Naive B cell (primary cell): Measurements from ENCODE around the gene MBP. TPM values are rescaled to one million over a fixed set of nuclear protein-coding genes. Genes with fewer than 3 reads are reported as not detected.

ENCODE experiments used
- ATAC-seq, 2 donors: fragments of 150-1000 bp; cut with Tn5 transposase; 2 replicates each; pipeline ENCODE4 v1.10.0; 2021; ENCODE audit warnings: low read depth in 2 of 2, mild to moderate bottlenecking in 2 of 2, moderate library complexity in 2 of 2
- DNase-seq: peaks from one replicate; pipeline ENCODE4 v3.0.0; 2022
- H3K27ac Mint-ChIP-seq, 6 donors: one replicate each; pipeline ENCODE4 v1.8.0; 2020 to 2022; ENCODE audit warnings: mild to moderate bottlenecking in 6 of 6, mixed read lengths in 6 of 6, moderate library complexity in 5 of 6, inconsistent platforms in 2 of 6
- H3K27me3 Mint-ChIP-seq, 3 donors: one replicate each; pipeline ENCODE4 v1.8.0; 2021 to 2022; ENCODE audit warnings: mixed read lengths in 3 of 3, mild to moderate bottlenecking in 1 of 3
- H3K36me3 Mint-ChIP-seq, 2 donors: one replicate each; pipeline ENCODE4 v1.8.0; 2020 to 2022; ENCODE audit warnings: mixed read lengths in 2 of 2, inconsistent platforms in 1 of 2, mild to moderate bottlenecking in 1 of 2
- H3K4me1 Mint-ChIP-seq, 3 donors: one replicate each; pipeline ENCODE4 v1.8.0; 2020 to 2022; ENCODE audit warnings: mixed read lengths in 3 of 3, inconsistent platforms in 1 of 3, mild to moderate bottlenecking in 1 of 3, moderate library complexity in 1 of 3
- H3K4me3 Mint-ChIP-seq, 8 donors: one replicate each; pipeline ENCODE4 v1.8.0; 2020 to 2022; ENCODE audit warnings: mild to moderate bottlenecking in 8 of 8, mixed read lengths in 8 of 8, moderate library complexity in 8 of 8, inconsistent platforms in 2 of 8
- H3K9me3 Mint-ChIP-seq, 7 donors: one replicate each; pipeline ENCODE4 v1.8.0; 2020 to 2022; ENCODE audit warnings: mixed read lengths in 7 of 7, mild to moderate bottlenecking in 5 of 7, inconsistent platforms in 2 of 7, moderate library complexity in 1 of 7
- polyA plus RNA-seq, 6 donors: library from polyadenylated mRNA; unstranded; fragments of 300-500 nt; fragmentation: Illumina TruSeq; gene quantifications; one replicate each; pipeline ENCODE4 v1.2.3, GENCODE V29; 2021; ENCODE audit warnings: low read depth in 6 of 6

The MBP gene
- polyA plus RNA-seq, 6 donors from 2014 or later: 35.4 to 69.2 (median 66.6) TPM

DNA sequence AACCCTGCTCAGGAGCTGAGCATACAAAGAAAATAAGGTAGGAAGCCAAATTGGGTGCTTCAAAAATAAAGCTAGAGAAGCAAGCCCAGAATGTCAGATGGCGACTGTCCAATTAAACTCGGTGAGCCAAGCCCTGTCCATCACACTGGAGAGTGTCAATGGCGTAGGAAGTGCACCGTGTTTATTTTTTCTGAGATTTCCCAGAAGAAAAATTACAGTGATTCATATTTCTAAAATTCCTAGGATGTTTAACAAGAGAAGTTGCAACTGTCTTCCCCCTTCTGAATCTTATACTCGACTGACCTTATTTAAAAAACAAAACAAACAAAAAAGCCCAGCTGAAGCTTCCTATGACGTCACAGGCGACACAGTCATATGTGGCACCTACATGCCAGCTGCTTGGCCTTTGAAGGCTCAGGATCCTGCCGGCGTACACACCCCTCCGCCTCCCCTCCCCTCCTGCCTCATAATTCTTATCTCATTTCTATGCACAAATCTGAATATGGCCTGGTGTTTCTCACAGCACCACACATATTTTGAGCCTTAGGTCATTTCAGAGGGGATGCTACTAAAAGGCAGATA, 60.8 kb downstream of the MBP start:
- peak overlapping the region in 3 of 6 donors; percentile 8 to 77 (median 70) for H3K27ac Mint-ChIP-seq
- no peaks in the 10 kb centered on the region for H3K9me3 Mint-ChIP-seq
- H3K4me1 Mint-ChIP-seq: peaks cover 43 to 54% (median 48%) of the 10 kb centered on the region in 3 donors
- peaks cover 5 to 7% of the 10 kb centered on the region in 2 donors for H3K36me3 Mint-ChIP-seq
- no peak overlapping the region for H3K4me3 Mint-ChIP-seq
- DNase-seq: no peak
- H3K27me3 Mint-ChIP-seq: no peaks in the 10 kb centered on the region
- no peak for ATAC-seq

DNA sequence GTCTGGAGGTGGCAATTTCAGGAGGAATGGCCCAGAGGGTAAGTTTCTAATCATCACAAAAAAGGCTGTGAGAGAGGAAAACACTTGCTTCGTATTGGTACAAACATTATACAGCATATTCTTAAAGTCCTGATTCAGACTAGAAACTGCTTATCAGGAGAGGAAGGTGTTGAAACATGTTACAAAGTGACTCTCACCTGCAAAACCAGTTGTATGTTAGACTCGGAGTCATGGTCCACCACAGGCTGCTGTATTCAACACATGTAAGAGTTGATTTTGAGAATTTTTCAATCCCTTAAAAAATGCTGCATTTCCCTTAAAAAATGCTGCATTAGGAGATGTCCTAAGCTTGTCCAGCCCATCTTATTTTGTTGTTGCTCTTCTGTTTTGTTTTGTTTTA, 61.5 kb downstream of the MBP start:
- peaks cover 6 to 7% of the 10 kb centered on the region in 2 donors for H3K36me3 Mint-ChIP-seq
- H3K9me3 Mint-ChIP-seq: no peaks in the 10 kb centered on the region
- DNase-seq (no peak), ATAC-seq (no peak)
- H3K27me3 Mint-ChIP-seq: no peaks in the 10 kb centered on the region
- peak overlapping the region in 4 of 6 donors; percentile 30 to 85 (median 60) for H3K27ac Mint-ChIP-seq
- no peak overlapping the region for H3K4me3 Mint-ChIP-seq
- H3K4me1 Mint-ChIP-seq: peaks cover 41 to 56% (median 51%) of the 10 kb centered on the region in 3 donors

DNA sequence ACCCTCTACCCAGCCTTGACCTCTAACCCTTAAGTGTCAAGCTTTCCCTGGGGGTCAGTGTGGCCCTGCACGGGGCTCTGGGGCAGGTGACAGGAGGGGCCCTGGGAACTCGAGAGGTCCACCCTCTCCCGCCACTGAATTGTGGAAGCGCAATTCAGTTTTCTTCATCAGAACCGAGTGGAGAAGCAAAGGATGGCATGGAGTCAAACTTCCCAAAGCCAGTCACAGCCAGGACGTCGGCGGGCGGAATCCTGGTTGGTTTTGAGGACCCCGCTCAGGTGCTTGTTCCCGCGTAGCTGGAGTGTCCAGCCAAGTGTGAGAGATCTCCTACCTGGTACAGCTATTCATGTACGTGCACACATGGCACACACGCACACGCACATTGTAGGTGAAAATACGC, 62.0 kb downstream of the MBP start:
- H3K36me3 Mint-ChIP-seq: peaks cover 7 to 10% of the 10 kb centered on the region in 2 donors
- ATAC-seq (no peak), DNase-seq (no peak)
- H3K9me3 Mint-ChIP-seq: peaks cover 0 to 1% (median 0%) of the 10 kb centered on the region in 7 donors
- H3K4me3 Mint-ChIP-seq: peak overlapping the region in 1 of 8 donors; percentile 47
- H3K27me3 Mint-ChIP-seq: no peaks in the 10 kb centered on the region
- peaks cover 42 to 59% (median 53%) of the 10 kb centered on the region in 3 donors for H3K4me1 Mint-ChIP-seq
- H3K27ac Mint-ChIP-seq: peak overlapping the region in 3 of 6 donors; percentile 38 to 98 (median 85)

DNA sequence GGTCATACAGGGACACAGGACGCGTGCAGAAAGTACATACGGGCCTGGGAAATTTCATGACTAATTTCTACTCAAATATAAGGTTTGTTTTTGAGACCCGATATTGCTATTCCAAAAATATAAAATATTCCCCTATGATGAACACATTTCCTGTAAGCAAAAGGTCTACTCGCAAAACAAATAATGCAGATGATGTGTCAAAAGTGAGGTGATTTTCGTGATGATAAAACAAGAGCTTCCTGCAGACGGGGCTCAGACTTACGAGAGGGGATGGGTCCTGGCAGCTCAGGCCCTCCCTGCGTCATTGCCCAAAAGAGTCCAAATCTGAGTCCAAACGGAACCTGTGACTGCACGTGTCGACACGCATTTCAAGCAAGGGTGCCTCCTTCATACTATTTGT, 62.7 kb downstream of the MBP start:
- DNase-seq (no peak), ATAC-seq (no peak)
- H3K27me3 Mint-ChIP-seq: no peaks in the 10 kb centered on the region
- H3K36me3 Mint-ChIP-seq: peaks cover 7 to 10% of the 10 kb centered on the region in 2 donors
- H3K27ac Mint-ChIP-seq: peak overlapping the region in 5 of 6 donors; percentile 10 to 99 (median 73)
- peaks cover 0 to 4% (median 0%) of the 10 kb centered on the region in 7 donors for H3K9me3 Mint-ChIP-seq
- H3K4me1 Mint-ChIP-seq: peaks cover 45 to 62% (median 54%) of the 10 kb centered on the region in 3 donors
- H3K4me3 Mint-ChIP-seq: peak overlapping the region in 4 of 8 donors; percentile 10 to 70 (median 24)

DNA sequence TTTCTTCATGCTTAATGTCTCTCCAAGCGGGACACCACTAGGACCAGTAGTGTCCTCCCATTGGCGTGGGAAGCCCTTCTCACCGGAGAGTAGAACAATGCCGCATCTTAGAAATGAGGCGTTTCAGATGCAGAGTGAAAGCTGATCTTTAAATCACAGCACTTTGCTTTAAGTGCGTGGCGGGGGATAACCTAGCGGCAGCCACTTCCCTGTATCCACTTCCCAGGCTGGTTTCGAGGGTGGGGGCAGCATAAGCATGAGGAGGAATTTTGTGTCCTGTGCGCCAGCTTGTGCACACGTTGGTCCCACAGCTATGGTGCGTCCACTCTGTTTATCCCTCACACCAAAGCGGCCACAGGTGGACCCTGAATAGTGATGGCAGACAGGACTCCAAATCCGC, 63.1 kb downstream of the MBP start:
- no peaks in the 10 kb centered on the region for H3K27me3 Mint-ChIP-seq
- peaks cover 48 to 64% (median 54%) of the 10 kb centered on the region in 3 donors for H3K4me1 Mint-ChIP-seq
- H3K4me3 Mint-ChIP-seq: peak overlapping the region in 3 of 8 donors; percentile 22 to 70 (median 29)
- H3K27ac Mint-ChIP-seq: peak overlapping the region; percentile 38 to 100 (median 98)
- peaks cover 0 to 4% (median 0%) of the 10 kb centered on the region in 7 donors for H3K9me3 Mint-ChIP-seq
- ATAC-seq (no peak), DNase-seq (no peak)
- peaks cover 5 to 12% of the 10 kb centered on the region in 2 donors for H3K36me3 Mint-ChIP-seq

DNA sequence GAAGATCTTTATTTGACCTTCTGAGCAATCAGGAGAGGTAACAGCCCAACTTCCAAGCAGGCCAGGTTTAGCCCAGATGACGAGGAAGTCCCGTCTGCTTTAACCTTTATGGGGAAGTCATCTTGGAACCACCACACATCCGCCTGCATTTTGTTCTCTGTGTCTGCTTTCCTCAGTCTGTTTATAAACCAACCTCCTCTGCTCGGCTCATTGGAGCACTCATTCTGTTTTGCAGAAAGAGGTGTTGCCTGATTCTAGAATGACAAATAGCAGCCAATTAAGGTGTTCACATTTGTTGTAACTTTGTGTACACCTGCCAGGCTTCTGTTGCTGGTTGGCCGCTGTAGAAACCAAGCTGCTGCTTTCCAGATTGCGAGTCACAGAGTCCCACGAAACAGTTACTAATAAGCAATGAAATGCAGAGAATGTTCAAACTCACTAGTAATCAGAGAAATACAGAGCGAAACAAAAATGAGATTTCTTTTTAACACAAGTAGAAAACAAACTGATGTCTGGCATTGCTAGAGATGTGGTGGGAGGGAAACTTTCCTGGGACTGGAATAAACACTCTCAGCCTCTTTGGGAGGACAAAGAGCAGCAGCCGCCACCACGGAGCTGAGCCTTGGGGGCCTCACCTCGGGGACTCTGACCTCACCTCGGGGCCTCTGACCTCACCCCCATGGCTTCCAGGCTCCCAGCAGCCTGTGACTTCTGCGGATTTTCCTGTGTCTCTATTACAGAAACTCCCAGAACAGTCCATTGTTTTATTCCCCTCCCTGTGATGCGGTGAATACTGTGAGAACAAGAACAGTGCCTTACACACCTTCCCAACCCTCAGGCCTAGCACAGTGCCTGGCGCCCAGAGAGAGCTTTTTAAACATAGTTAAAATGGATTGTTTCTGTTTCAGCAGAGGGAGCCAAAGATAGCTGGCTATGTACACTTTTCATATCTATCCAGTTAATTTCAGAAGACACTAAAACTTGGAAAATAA, 64.0 kb downstream of the MBP start:
- peak overlapping the region; percentile 97 to 100 (median 98) for H3K27ac Mint-ChIP-seq
- no peaks in the 10 kb centered on the region for H3K27me3 Mint-ChIP-seq
- ATAC-seq (peak; percentile 74 to 75), DNase-seq (peak; percentile 74)
- H3K4me3 Mint-ChIP-seq: peak overlapping the region; percentile 62 to 89 (median 76)
- peaks cover 0 to 20% of the 10 kb centered on the region in 2 donors for H3K36me3 Mint-ChIP-seq
- H3K4me1 Mint-ChIP-seq: peaks cover 48 to 69% (median 54%) of the 10 kb centered on the region in 3 donors
- peaks cover 0 to 4% (median 0%) of the 10 kb centered on the region in 7 donors for H3K9me3 Mint-ChIP-seq

DNA sequence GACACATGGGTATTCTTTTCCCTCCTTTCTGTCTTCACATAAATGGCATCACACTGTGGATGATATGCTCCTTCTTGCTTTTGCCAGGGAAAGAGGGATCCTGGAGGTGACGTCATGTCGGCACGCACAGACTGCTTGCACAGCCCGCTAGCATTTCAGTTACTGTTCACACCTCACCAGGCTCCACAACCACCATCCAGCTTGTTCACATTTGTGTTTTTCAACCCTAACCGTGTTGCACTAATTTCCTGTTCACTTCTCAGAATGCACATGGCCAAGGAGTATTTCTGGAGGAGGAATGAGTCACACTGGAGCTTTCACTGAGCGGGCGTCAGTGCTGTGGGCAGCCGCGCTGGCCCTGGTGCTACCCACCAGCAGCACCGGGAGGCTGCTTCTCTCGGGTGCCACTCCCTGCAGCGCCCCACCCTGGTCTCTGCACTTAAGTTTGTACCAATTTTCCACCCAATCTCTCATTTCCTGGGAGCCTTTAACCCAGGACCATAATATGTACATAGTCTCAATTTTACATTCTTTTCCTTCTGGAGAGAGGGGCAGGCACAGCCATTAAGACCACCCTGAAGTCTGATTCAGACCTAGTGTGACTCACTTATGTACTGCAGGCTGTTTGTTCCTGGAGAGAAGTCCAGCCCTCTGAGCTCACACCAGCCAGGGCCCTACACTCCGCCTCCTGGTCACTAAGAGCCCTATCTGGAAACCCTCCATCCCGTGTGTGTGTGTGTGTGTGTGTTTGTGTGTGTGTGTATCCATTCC, 65.1 kb downstream of the MBP start:
- Mint-ChIP-seq H3K27me3 (no peaks in the 10 kb centered on the region), H3K36me3 (peaks cover 0 to 30% of the 10 kb centered on the region in 2 donors), H3K4me3 (peak overlapping the region in 6 of 8 donors; percentile 38 to 89 (median 80)), H3K9me3 (peaks cover 0 to 8% (median 0%) of the 10 kb centered on the region in 7 donors), H3K4me1 (peaks cover 58 to 80% (median 62%) of the 10 kb centered on the region in 3 donors), H3K27ac (peak overlapping the region; percentile 97 to 100 (median 98))
- no peak for DNase-seq
- no peak for ATAC-seq

DNA sequence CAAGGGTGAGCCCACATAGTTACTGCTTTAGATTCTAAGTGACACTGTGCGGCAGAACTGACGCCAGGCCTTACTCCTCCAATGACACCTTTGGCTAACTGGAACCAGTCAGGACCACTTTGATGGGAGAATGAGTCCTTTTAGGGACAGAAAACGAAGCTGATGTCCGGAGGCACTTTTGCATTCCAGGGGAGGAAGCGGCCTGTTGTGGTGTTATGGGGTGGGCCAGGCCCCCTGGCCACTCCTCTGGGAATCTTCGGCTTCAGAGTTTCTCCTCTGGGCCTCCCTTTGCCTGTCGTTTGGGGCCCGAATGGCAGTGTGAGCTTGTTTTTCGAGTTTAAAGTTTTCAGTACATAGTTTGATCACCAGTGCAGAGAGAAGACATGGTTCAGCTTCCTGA, 65.9 kb downstream of the MBP start:
- Mint-ChIP-seq H3K36me3 (peaks cover 0 to 30% of the 10 kb centered on the region in 2 donors), H3K9me3 (peaks cover 0 to 8% (median 0%) of the 10 kb centered on the region in 7 donors), H3K27me3 (no peaks in the 10 kb centered on the region), H3K27ac (peak overlapping the region in 5 of 6 donors; percentile 12 to 100 (median 99)), H3K4me1 (peaks cover 61 to 84% (median 70%) of the 10 kb centered on the region in 3 donors), H3K4me3 (peak overlapping the region in 4 of 8 donors; percentile 82 to 89 (median 84))
- no peak for ATAC-seq
- DNase-seq: no peak

DNA sequence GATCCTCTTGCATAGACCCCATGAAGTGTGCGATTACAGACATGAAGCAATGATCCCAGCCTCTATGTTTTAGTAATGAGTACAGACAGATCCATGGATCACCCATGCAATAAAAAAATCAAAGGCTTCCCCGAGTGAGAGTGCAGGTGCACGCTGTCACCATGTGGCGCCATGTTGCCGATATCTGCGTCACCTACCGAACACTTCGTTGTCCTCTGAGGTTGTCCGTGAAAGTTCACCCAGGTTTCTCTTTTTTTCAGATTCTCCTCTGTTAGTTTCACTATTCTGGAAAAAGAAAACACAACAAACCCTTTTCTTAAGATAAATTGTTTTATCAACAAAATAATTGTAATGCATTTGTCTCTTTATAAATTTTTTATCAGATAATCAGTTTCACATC, 66.5 kb downstream of the MBP start:
- H3K4me1 Mint-ChIP-seq: peaks cover 66 to 90% (median 76%) of the 10 kb centered on the region in 3 donors
- H3K36me3 Mint-ChIP-seq: peaks cover 0 to 30% of the 10 kb centered on the region in 2 donors
- peaks cover 0 to 8% (median 0%) of the 10 kb centered on the region in 7 donors for H3K9me3 Mint-ChIP-seq
- no peak for ATAC-seq
- no peak for DNase-seq
- H3K27me3 Mint-ChIP-seq: no peaks in the 10 kb centered on the region
- peak overlapping the region; percentile 96 to 100 (median 97) for H3K27ac Mint-ChIP-seq
- H3K4me3 Mint-ChIP-seq: peak overlapping the region in 4 of 8 donors; percentile 15 to 83 (median 73)

DNA sequence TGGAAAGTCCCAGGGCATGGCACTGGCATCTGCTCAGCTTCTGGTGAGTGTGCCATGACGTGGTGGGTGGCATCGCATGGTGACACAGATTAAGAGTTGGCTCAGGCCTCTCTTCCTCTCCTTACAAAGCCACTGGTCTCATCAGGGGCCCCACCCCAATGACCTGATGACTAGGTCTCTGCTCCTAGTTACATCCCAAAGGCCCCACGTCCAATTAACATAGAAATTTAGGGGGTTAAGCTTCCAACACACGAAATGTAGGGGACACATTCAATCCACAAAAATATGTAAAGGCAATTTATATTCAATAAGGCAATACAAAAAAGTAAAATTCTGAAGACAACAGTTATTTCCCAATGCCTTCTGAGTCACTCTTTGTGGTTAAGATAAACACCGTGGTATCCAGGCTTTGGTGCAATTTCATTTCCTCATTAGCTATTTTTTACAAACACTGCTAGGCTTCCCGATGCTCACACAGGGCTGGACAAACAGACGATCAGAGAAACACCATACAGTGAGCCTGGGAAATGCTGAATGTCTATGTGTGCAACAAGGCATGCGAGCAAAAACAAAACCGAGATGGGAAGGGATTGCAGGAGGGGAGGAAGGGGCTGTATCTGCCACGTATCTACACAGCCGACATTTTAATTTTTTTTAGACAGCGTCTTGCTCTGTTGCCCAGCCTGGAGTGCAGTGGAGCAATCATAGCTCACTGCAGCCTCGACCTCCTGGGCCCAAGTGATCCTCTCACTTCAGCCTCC, 67.2 kb downstream of the MBP start:
- Mint-ChIP-seq H3K4me3 (peak overlapping the region; percentile 2 to 83 (median 34)), H3K27ac (peak overlapping the region; percentile 96 to 100 (median 97)), H3K9me3 (peaks cover 0 to 8% (median 0%) of the 10 kb centered on the region in 7 donors), H3K36me3 (peaks cover 0 to 30% of the 10 kb centered on the region in 2 donors), H3K4me1 (peaks cover 68 to 95% (median 80%) of the 10 kb centered on the region in 3 donors), H3K27me3 (no peaks in the 10 kb centered on the region)
- ATAC-seq (peak; percentile 43 to 51), DNase-seq (peak; percentile 65)

DNA sequence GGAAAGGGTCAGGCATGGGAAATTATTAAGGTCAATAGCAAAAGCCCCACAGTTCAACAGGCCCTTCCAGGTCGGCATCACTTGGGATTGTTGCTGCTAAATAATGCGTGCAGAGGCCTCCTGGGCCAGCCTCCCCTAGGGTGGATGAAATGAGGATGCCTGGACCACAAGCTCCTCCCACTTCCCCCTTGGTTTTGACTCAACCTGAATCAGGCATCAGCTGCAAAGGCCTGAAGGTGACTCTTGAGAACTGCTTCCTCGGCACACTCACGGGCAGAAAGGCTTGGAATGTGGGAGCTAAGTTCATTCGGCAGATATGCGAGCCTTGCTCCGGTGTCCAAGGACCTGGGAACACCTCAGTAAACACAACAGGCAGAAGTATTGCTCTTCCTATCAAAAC, 69.3 kb downstream of the MBP start:
- Mint-ChIP-seq H3K27ac (peak overlapping the region; percentile 98 to 100 (median 99)), H3K36me3 (peaks cover 0 to 30% of the 10 kb centered on the region in 2 donors), H3K27me3 (no peaks in the 10 kb centered on the region), H3K4me3 (peak overlapping the region in 6 of 8 donors; percentile 1 to 80 (median 76)), H3K9me3 (peaks cover 0 to 8% (median 0%) of the 10 kb centered on the region in 7 donors), H3K4me1 (peaks cover 57 to 94% (median 73%) of the 10 kb centered on the region in 3 donors)
- no peak for DNase-seq
- peak in 1 of 2 donors; percentile 10 for ATAC-seq

DNA sequence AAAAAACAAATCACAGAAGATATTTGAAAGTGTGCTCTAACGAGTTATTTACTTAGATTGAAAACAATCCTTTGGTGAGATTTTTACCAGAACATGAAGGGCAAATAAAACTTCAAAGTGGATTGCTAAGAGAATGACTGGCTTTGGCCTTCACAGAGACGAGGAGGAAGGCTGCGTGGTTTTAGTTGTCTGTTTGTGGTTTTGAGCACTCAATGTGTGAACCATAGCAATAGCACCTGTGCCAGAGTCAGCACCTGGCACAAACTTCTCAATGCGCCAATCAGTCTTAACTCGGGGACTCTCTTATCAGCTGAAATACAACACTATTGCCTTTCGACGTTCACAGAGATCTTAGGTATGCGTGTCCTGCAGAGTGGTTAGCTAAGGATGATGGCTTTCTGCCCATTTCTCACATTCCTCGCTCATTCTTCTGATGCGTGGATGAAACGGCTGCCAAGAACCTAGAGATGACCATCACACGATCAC, 70.0 kb downstream of the MBP start:
- ATAC-seq (peak; percentile 67 to 72), DNase-seq (peak; percentile 78)
- Mint-ChIP-seq H3K4me3 (peak overlapping the region in 7 of 8 donors; percentile 10 to 80 (median 74)), H3K27ac (peak overlapping the region; percentile 98 to 100 (median 99)), H3K4me1 (peaks cover 50 to 87% (median 67%) of the 10 kb centered on the region in 3 donors), H3K36me3 (peaks cover 0 to 30% of the 10 kb centered on the region in 2 donors), H3K9me3 (peaks cover 0 to 8% (median 0%) of the 10 kb centered on the region in 7 donors), H3K27me3 (no peaks in the 10 kb centered on the region)
